ENCODE measurements around the gene TCERG1L. TPM values are rescaled to one million over a fixed set of nuclear protein-coding genes. Genes with fewer than 3 reads are reported as not detected.

The TCERG1L gene
- total and polyA plus RNA-seq, 2 experiments from 2014 or later: 0.47 to 0.73 TPM

DNA sequence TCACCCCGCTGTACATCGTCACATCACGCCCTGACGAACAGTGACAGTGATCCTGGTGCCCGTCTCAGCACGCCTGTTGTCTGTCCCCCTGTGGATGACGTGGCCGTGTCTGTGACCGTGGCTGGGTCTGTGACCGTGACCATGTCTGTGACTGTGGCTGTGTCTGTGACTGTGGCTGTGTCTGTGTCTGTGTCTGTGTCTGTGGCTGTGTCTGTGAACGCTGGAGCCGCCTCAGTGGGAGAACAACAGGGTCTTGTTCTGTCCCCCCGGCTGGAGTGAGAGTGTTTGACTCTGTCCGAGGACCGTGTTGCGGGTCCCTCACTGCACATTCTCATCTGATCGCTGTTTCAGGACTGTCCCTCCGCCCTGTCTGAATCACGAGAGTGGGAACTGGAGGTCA is 202.2 kb downstream of the TCERG1L start:
- H3K4me3 ChIP-seq: no peak overlapping the region
- no peaks in the 10 kb centered on the region for H3K9me2 ChIP-seq (replicated peaks; ENCODE audit: insufficient read depth)
- no peaks in the 10 kb centered on the region for H3K27me3 ChIP-seq
- H3K36me3 ChIP-seq (replicated peaks; ENCODE audit: insufficient read depth, low read depth): no peaks in the 10 kb centered on the region
- no peak for DNase-seq (ENCODE audit: low spot score)
- 89% methylated on average over 18 of the region's 19 CpGs for WGBS (ENCODE audit: low lambda C conversion rate, missing lambda C conversion rate)
- H3K9me3 ChIP-seq (ENCODE audit: low read depth): no peaks in the 10 kb centered on the region
- H3K27ac ChIP-seq: no peak overlapping the region
- H2AFZ ChIP-seq: no peak overlapping the region
- TF ChIP-seq, protein P1, sequence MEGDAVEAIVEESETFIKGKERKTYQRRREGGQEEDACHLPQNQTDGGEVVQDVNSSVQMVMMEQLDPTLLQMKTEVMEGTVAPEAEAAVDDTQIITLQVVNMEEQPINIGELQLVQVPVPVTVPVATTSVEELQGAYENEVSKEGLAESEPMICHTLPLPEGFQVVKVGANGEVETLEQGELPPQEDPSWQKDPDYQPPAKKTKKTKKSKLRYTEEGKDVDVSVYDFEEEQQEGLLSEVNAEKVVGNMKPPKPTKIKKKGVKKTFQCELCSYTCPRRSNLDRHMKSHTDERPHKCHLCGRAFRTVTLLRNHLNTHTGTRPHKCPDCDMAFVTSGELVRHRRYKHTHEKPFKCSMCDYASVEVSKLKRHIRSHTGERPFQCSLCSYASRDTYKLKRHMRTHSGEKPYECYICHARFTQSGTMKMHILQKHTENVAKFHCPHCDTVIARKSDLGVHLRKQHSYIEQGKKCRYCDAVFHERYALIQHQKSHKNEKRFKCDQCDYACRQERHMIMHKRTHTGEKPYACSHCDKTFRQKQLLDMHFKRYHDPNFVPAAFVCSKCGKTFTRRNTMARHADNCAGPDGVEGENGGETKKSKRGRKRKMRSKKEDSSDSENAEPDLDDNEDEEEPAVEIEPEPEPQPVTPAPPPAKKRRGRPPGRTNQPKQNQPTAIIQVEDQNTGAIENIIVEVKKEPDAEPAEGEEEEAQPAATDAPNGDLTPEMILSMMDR (IDR thresholded peaks at IDR 0.05; ENCODE audit: poor library complexity): no peak
- TF ChIP-seq EZH2 (IDR thresholded peaks at IDR 0.05; ENCODE audit: borderline replicate concordance) (no peak), EZH2phosphoT487 (IDR thresholded peaks at IDR 0.05; ENCODE audit: low read depth, severe bottlenecking, unreplicated experiment) (no peak)
- no peaks in the 10 kb centered on the region for H4K20me1 ChIP-seq (ENCODE audit: insufficient read depth, poor library complexity, severe bottlenecking)
- no peaks in the 10 kb centered on the region for H3K4me1 ChIP-seq (ENCODE audit: insufficient read depth)
- no peak overlapping the region for H3K4me2 ChIP-seq
- no peaks in the 10 kb centered on the region for H3K79me2 ChIP-seq

DNA sequence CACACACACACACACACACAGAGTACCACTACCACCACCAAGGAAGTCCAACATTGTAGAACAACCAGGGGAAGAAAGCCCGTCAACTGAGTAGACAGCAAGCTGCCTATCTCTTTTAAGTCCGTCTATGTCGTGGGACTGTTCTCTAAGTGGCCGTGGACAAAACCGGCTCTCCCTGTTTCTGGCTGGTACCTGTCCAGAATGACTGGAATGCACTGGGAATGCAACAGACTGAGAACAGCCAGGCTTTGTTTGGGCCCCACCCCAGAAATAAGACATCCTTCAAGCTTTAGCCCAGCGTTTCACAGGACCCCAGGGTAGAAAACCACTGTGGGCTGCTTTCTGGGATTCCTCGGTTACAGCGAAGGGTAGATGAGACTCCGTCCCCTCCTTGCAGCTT is 203.6 kb downstream of the TCERG1L start:
- Histone ChIP-seq H3K36me3 (replicated peaks; ENCODE audit: insufficient read depth, low read depth) (no peaks in the 10 kb centered on the region), H3K9me3 (ENCODE audit: low read depth) (no peaks in the 10 kb centered on the region), H3K27ac (no peak overlapping the region), H3K9me2 (replicated peaks; ENCODE audit: insufficient read depth) (no peaks in the 10 kb centered on the region), H3K27me3 (no peaks in the 10 kb centered on the region), H3K4me3 (no peak overlapping the region), H3K79me2 (no peaks in the 10 kb centered on the region), H3K4me1 (ENCODE audit: insufficient read depth) (no peaks in the 10 kb centered on the region), H4K20me1 (ENCODE audit: insufficient read depth, poor library complexity, severe bottlenecking) (no peaks in the 10 kb centered on the region), H2AFZ (no peak overlapping the region), H3K4me2 (no peak overlapping the region)
- DNase-seq (ENCODE audit: low spot score): no peak
- TF ChIP-seq EZH2phosphoT487 (IDR thresholded peaks at IDR 0.05; ENCODE audit: low read depth, severe bottlenecking, unreplicated experiment): no peak
- no peak for TF ChIP-seq EZH2 (IDR thresholded peaks at IDR 0.05; ENCODE audit: borderline replicate concordance)
- TF ChIP-seq, protein P1 (IDR thresholded peaks at IDR 0.05; ENCODE audit: poor library complexity): no peak
- 91% methylated on average over 9 of the region's 9 CpGs for WGBS (ENCODE audit: low lambda C conversion rate, missing lambda C conversion rate)

DNA sequence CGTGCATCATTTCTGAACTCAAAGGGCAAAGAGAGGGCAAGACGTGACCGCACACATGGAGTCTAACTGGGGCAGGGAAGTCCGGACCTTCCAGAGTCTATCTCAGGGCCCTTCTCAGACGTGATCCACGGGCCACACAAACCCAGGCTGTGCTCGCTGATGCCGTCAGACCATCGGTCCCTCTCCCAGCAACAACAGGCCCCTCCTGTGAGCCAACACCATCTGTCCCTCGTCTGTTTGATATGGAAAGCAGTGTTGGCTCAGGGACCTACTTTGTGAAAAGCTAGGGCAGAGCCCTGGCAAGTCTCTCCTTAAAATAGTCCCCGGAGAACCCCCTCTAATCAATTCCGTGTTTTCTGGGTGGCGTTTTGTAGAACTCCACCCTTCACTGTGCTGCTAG is 208.8 kb downstream of the TCERG1L start:
- WGBS (ENCODE audit: low lambda C conversion rate, missing lambda C conversion rate): 85% methylated on average over 13 of the region's 13 CpGs

More for the DNA sequence above, 208.8 kb downstream of the TCERG1L start:
- H3K9me3 ChIP-seq (ENCODE audit: low read depth): no peaks in the 10 kb centered on the region
- H3K27me3 ChIP-seq: no peaks in the 10 kb centered on the region
- no peak overlapping the region for H2AFZ ChIP-seq
- H3K4me2 ChIP-seq: no peak overlapping the region
- H3K4me3 ChIP-seq: no peak overlapping the region
- no peaks in the 10 kb centered on the region for H3K36me3 ChIP-seq (replicated peaks; ENCODE audit: insufficient read depth, low read depth)
- no peak for DNase-seq (ENCODE audit: low spot score)
- H4K20me1 ChIP-seq (ENCODE audit: insufficient read depth, poor library complexity, severe bottlenecking): no peaks in the 10 kb centered on the region
- H3K4me1 ChIP-seq (ENCODE audit: insufficient read depth): no peaks in the 10 kb centered on the region
- H3K27ac ChIP-seq: no peak overlapping the region
- TF ChIP-seq, protein P1 (IDR thresholded peaks at IDR 0.05; ENCODE audit: poor library complexity): no peak
- TF ChIP-seq EZH2 (IDR thresholded peaks at IDR 0.05; ENCODE audit: borderline replicate concordance): no peak
- H3K79me2 ChIP-seq: no peaks in the 10 kb centered on the region
- H3K9me2 ChIP-seq (replicated peaks; ENCODE audit: insufficient read depth): no peaks in the 10 kb centered on the region
